Transverse colon (tissue), 4 donors: ENCODE measurements around the gene ACO1.

Source experiments
- EP300 ChIP-seq: sonication (generic); formaldehyde crosslinking; IDR thresholded peaks from one replicate; pipeline ENCODE4 v1.6.1; 2017; ENCODE audit warnings: antibody characterized with exemption, low read depth
- POLR2A ChIP-seq: fragments of 450-650 bp; IDR thresholded peaks from one replicate; pipeline ENCODE4 v1.6.1; 2016; ENCODE audit warnings: antibody characterized with exemption, mild to moderate bottlenecking, moderate library complexity
- POLR2AphosphoS5 ChIP-seq, 3 donors: sonication (generic); formaldehyde crosslinking; IDR thresholded peaks; one replicate each; pipeline ENCODE4 v1.6.1; 2016; ENCODE audit warnings: antibody characterized with exemption in 3 of 3
- TF ChIP-seq, protein P1 (sequence below), 5 experiments: fragments of 200-600 bp in 3 of 5; fragments of 450-650 bp in 2 of 5; sonication (generic) in 3 of 5; IDR thresholded peaks; 1 replicate in 2 of 5; 2 replicates in 3 of 5; pipeline ENCODE4 v1.5.1; 2016 to 2017; ENCODE audit warnings: antibody characterized with exemption in 5 of 5, inconsistent platforms in 3 of 5, mild to moderate bottlenecking in 2 of 5, moderate library complexity in 1 of 5

DNA sequence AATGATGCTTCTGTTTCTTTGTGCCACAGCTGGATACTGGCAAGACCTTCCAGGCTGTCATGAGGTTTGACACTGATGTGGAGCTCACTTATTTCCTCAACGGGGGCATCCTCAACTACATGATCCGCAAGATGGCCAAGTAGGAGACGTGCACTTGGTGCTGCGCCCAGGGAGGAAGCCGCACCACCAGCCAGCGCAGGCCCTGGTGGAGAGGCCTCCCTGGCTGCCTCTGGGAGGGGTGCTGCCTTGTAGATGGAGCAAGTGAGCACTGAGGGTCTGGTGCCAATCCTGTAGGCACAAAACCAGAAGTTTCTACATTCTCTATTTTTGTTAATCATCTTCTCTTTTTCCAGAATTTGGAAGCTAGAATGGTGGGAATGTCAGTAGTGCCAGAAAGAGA, 65.5 kb downstream of the ACO1 start:
- TF ChIP-seq, protein P1, sequence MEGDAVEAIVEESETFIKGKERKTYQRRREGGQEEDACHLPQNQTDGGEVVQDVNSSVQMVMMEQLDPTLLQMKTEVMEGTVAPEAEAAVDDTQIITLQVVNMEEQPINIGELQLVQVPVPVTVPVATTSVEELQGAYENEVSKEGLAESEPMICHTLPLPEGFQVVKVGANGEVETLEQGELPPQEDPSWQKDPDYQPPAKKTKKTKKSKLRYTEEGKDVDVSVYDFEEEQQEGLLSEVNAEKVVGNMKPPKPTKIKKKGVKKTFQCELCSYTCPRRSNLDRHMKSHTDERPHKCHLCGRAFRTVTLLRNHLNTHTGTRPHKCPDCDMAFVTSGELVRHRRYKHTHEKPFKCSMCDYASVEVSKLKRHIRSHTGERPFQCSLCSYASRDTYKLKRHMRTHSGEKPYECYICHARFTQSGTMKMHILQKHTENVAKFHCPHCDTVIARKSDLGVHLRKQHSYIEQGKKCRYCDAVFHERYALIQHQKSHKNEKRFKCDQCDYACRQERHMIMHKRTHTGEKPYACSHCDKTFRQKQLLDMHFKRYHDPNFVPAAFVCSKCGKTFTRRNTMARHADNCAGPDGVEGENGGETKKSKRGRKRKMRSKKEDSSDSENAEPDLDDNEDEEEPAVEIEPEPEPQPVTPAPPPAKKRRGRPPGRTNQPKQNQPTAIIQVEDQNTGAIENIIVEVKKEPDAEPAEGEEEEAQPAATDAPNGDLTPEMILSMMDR (IDR thresholded peaks at IDR 0.05): no peak
- TF ChIP-seq EP300: no peak
- TF ChIP-seq POLR2AphosphoS5 (IDR thresholded peaks at IDR 0.05): no peak
- no peak for TF ChIP-seq POLR2A
